Measurements from ENCODE around the gene CTBS.

CTBS gene

GRCh38 chr1:84573967-84574842 lies at the start of gene CTBS:
TSS of gene CTBS (minus strand) at chr1:84574440. CDS start at chr1:84574415, 25 bp downstream.
- Mint-ChIP-seq H3K4me3 (peak within 1 kb of the TSS; percentile 97), H3K9me3 (peaks cover 7% of the 10 kb centered on the region), H3K4me1 (ENCODE audit: low read depth) (peaks cover 50% of the 10 kb centered on the region), H3K27ac (peak within 1 kb of the TSS; percentile 100), H3K27me3 (no peaks in the 10 kb centered on the region), H3K36me3 (ENCODE audit: low read depth) (peaks cover 38% of the 10 kb centered on the region)
- intact Hi-C loops (cut with micrococcal nuclease) = loop anchor here (1.0 to 5.0 kb wide), 3 partner anchors 41 to 118 kb away; partner anchors contain the start of genes GNG5, SPATA1 and SSX2IP

GRCh38 chr1:84621553-84621952 lies 47.3 kb upstream of the CTBS start:
- H3K27me3 Mint-ChIP-seq = no peaks in the 10 kb centered on the region
- intact Hi-C loops (cut with micrococcal nuclease) = loop anchor here (2.0 to 5.0 kb wide), 3 partner anchors 71 to 481 kb away; partner anchors contain the start of genes GNG5, SPATA1 and SSX2IP
- H3K27ac Mint-ChIP-seq = no peak overlapping the region
- no peaks in the 10 kb centered on the region for H3K36me3 Mint-ChIP-seq (ENCODE audit: low read depth)
- peaks cover 23% of the 10 kb centered on the region for H3K4me1 Mint-ChIP-seq (ENCODE audit: low read depth)
- H3K9me3 Mint-ChIP-seq = no peaks in the 10 kb centered on the region
- no peak overlapping the region for H3K4me3 Mint-ChIP-seq

GRCh38 chr1:84620720-84621313 lies 46.6 kb upstream of the CTBS start:
- peaks cover 30% of the 10 kb centered on the region for H3K4me1 Mint-ChIP-seq (ENCODE audit: low read depth)
- intact Hi-C loops (cut with micrococcal nuclease) = loop anchor here (1.0 to 5.0 kb wide), 4 partner anchors 71 to 480 kb away; partner anchors contain the start of genes GNG5, SPATA1 and SSX2IP
- H3K27ac Mint-ChIP-seq = peak overlapping the region; percentile 91
- H3K27me3 Mint-ChIP-seq = no peaks in the 10 kb centered on the region
- no peaks in the 10 kb centered on the region for H3K36me3 Mint-ChIP-seq (ENCODE audit: low read depth)
- peak overlapping the region; percentile 88 for H3K4me3 Mint-ChIP-seq
- H3K9me3 Mint-ChIP-seq = no peaks in the 10 kb centered on the region

- Mint-ChIP-seq H3K36me3 (ENCODE audit: low read depth) (peaks cover 4% of the 10 kb centered on the region), H3K4me1 (ENCODE audit: low read depth) (peaks cover 33% of the 10 kb centered on the region), H3K27ac (peak overlapping the region; percentile 91), H3K9me3 (peaks cover 6% of the 10 kb centered on the region), H3K27me3 (no peaks in the 10 kb centered on the region), H3K4me3 (no peak overlapping the region)
- intact Hi-C loops (cut with micrococcal nuclease) = loop anchor here (1.0 to 5.0 kb wide), 4 partner anchors 73 to 479 kb away; partner anchors contain the start of genes GNG5, SPATA1 and SSX2IP
These were observed 45.3 kb upstream of the CTBS start for GRCh38 chr1:84619383-84620102.

GRCh38 chr1:84617349-84617748 lies 43.1 kb upstream of the CTBS start:
- H3K36me3 Mint-ChIP-seq (ENCODE audit: low read depth) = peaks cover 14% of the 10 kb centered on the region
- peaks cover 33% of the 10 kb centered on the region for H3K4me1 Mint-ChIP-seq (ENCODE audit: low read depth)
- no peak overlapping the region for H3K4me3 Mint-ChIP-seq
- H3K27ac Mint-ChIP-seq = no peak overlapping the region
- intact Hi-C loops (cut with micrococcal nuclease) = no loop called here
- H3K27me3 Mint-ChIP-seq = no peaks in the 10 kb centered on the region
- H3K9me3 Mint-ChIP-seq = peaks cover 28% of the 10 kb centered on the region

GRCh38 chr1:84615790-84616189 lies 41.5 kb upstream of the CTBS start:
- no peak overlapping the region for H3K27ac Mint-ChIP-seq
- peaks cover 14% of the 10 kb centered on the region for H3K36me3 Mint-ChIP-seq (ENCODE audit: low read depth)
- H3K9me3 Mint-ChIP-seq = peaks cover 44% of the 10 kb centered on the region
- H3K4me1 Mint-ChIP-seq (ENCODE audit: low read depth) = peaks cover 33% of the 10 kb centered on the region
- H3K4me3 Mint-ChIP-seq = no peak overlapping the region
- intact Hi-C loops (cut with micrococcal nuclease) = loop anchor here (1.0 kb wide), 1 partner anchor 41 kb away; the partner anchor contains the start of gene CTBS
- H3K27me3 Mint-ChIP-seq = no peaks in the 10 kb centered on the region

- no peak overlapping the region for H3K27ac Mint-ChIP-seq
These were observed 39.6 kb upstream of the CTBS start for GRCh38 chr1:84613887-84614286.

GRCh38 chr1:84613026-84613425 lies 38.8 kb upstream of the CTBS start:
- Mint-ChIP-seq H3K36me3 (ENCODE audit: low read depth) (peaks cover 14% of the 10 kb centered on the region), H3K27ac (no peak overlapping the region), H3K4me3 (no peak overlapping the region), H3K4me1 (ENCODE audit: low read depth) (peaks cover 14% of the 10 kb centered on the region), H3K27me3 (no peaks in the 10 kb centered on the region), H3K9me3 (peaks cover 48% of the 10 kb centered on the region)
- intact Hi-C loops (cut with micrococcal nuclease) = no loop called here

More at GRCh38 chr1:84613887-84614286, 39.6 kb upstream of the CTBS start:
- Mint-ChIP-seq H3K4me1 (ENCODE audit: low read depth) (peaks cover 14% of the 10 kb centered on the region), H3K4me3 (no peak overlapping the region), H3K9me3 (peaks cover 48% of the 10 kb centered on the region), H3K27me3 (no peaks in the 10 kb centered on the region), H3K36me3 (ENCODE audit: low read depth) (peaks cover 14% of the 10 kb centered on the region)
- intact Hi-C loops (cut with micrococcal nuclease) = no loop called here

GRCh38 chr1:84611796-84612195 lies 37.6 kb upstream of the CTBS start:
- H3K4me1 Mint-ChIP-seq (ENCODE audit: low read depth) = peaks cover 12% of the 10 kb centered on the region
- no peak overlapping the region for H3K4me3 Mint-ChIP-seq
- H3K27ac Mint-ChIP-seq = no peak overlapping the region

GRCh38 chr1:84611091-84611490 lies 36.9 kb upstream of the CTBS start:
- Mint-ChIP-seq H3K27ac (no peak overlapping the region), H3K27me3 (no peaks in the 10 kb centered on the region), H3K4me1 (ENCODE audit: low read depth) (peaks cover 5% of the 10 kb centered on the region), H3K36me3 (ENCODE audit: low read depth) (peaks cover 14% of the 10 kb centered on the region), H3K4me3 (no peak overlapping the region), H3K9me3 (peaks cover 59% of the 10 kb centered on the region)
- intact Hi-C loops (cut with micrococcal nuclease) = no loop called here

More at GRCh38 chr1:84611796-84612195, 37.6 kb upstream of the CTBS start:
- Mint-ChIP-seq H3K9me3 (peaks cover 52% of the 10 kb centered on the region), H3K36me3 (ENCODE audit: low read depth) (peaks cover 14% of the 10 kb centered on the region), H3K27me3 (no peaks in the 10 kb centered on the region)
- intact Hi-C loops (cut with micrococcal nuclease) = no loop called here

GRCh38 chr1:84606977-84607376 lies 32.7 kb upstream of the CTBS start:
- intact Hi-C loops (cut with micrococcal nuclease) = no loop called here
- Mint-ChIP-seq H3K4me3 (no peak overlapping the region), H3K36me3 (ENCODE audit: low read depth) (peaks cover 11% of the 10 kb centered on the region), H3K9me3 (peaks cover 64% of the 10 kb centered on the region), H3K27me3 (no peaks in the 10 kb centered on the region), H3K27ac (no peak overlapping the region), H3K4me1 (ENCODE audit: low read depth) (no peaks in the 10 kb centered on the region)

GRCh38 chr1:84605157-84605556 lies 30.9 kb upstream of the CTBS start:
- Mint-ChIP-seq H3K9me3 (peaks cover 53% of the 10 kb centered on the region), H3K36me3 (ENCODE audit: low read depth) (peaks cover 11% of the 10 kb centered on the region), H3K4me1 (ENCODE audit: low read depth) (no peaks in the 10 kb centered on the region), H3K27me3 (no peaks in the 10 kb centered on the region), H3K4me3 (no peak overlapping the region), H3K27ac (no peak overlapping the region)
- intact Hi-C loops (cut with micrococcal nuclease) = no loop called here

GRCh38 chr1:84603941-84604830 lies 29.9 kb upstream of the CTBS start:
- Mint-ChIP-seq H3K4me3 (no peak overlapping the region), H3K9me3 (peaks cover 53% of the 10 kb centered on the region), H3K27me3 (no peaks in the 10 kb centered on the region), H3K36me3 (ENCODE audit: low read depth) (peaks cover 11% of the 10 kb centered on the region), H3K27ac (no peak overlapping the region), H3K4me1 (ENCODE audit: low read depth) (peaks cover 1% of the 10 kb centered on the region)
- intact Hi-C loops (cut with micrococcal nuclease) = no loop called here
